Measurements from ENCODE around the gene RAD51B.

DNA sequence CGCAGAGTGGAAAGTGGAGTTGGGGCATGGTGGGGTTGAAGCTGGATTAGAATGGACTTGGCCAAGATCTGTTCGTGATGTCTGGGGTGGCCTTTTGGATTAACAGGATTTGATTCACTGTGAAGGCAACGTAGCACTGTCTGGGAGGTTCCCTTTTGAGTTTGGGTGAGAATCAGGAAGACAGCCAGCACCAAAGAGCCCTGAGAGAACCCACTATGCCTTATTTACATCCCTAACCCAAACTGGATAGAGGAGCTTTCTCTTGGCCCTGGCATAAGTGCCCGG lies 703.7 kb downstream of the RAD51B start:
- no peak for TF ChIP-seq EZH2 (optimal IDR thresholded peaks at IDR 0.05; ENCODE audit: low read depth, low read length)
- TF ChIP-seq, protein P1, sequence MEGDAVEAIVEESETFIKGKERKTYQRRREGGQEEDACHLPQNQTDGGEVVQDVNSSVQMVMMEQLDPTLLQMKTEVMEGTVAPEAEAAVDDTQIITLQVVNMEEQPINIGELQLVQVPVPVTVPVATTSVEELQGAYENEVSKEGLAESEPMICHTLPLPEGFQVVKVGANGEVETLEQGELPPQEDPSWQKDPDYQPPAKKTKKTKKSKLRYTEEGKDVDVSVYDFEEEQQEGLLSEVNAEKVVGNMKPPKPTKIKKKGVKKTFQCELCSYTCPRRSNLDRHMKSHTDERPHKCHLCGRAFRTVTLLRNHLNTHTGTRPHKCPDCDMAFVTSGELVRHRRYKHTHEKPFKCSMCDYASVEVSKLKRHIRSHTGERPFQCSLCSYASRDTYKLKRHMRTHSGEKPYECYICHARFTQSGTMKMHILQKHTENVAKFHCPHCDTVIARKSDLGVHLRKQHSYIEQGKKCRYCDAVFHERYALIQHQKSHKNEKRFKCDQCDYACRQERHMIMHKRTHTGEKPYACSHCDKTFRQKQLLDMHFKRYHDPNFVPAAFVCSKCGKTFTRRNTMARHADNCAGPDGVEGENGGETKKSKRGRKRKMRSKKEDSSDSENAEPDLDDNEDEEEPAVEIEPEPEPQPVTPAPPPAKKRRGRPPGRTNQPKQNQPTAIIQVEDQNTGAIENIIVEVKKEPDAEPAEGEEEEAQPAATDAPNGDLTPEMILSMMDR (IDR thresholded peaks at IDR 0.05; ENCODE audit: low read length), result no peak
